ENCODE results near the gene FGD1.

DNA sequence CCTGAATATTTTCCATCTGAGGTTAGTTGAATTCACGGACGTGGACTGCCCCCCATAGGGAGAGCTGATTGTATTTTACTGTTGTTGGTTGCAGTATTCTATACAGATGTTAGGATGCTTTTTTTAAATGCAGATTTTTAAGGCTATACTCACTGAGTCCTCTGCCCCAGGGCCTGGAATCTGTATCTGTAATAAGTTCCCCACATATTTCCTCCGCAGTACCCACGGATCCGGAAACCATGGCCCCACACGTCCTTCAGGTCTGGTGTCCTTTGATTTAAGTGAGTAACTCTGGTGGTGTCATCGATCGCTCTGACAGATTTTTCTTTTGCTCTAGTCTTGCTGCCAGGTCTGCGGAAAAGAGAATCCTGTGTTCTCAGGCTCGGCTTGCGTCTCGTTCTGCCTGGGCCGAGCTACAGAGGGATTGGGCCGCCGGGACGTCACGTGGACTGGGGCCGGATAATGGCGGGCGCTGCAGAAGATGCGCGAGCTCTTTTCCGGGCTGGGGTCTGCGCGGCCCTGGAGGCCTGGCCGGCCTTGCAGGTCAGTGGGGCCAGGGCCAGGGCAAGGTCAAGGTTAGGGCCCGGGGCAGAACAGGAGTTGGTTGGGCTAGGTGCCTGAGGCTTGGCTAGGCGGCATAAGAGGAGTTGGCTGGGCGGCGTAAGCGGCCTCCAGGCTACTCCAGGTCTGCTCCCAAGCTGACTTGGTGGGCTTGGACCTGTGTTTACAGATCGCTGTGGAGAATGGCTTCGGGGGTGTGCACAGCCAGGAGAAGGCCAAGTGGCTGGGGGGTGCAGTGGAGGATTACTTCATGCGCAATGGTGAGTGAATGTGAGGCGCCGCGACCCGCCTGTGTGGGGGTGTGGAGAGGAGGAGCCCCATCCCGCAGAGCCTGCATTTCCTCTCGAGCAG lies 55.8 kb downstream of the FGD1 start, which contains the start of gene TSR2:
- TF ChIP-seq, protein P1, sequence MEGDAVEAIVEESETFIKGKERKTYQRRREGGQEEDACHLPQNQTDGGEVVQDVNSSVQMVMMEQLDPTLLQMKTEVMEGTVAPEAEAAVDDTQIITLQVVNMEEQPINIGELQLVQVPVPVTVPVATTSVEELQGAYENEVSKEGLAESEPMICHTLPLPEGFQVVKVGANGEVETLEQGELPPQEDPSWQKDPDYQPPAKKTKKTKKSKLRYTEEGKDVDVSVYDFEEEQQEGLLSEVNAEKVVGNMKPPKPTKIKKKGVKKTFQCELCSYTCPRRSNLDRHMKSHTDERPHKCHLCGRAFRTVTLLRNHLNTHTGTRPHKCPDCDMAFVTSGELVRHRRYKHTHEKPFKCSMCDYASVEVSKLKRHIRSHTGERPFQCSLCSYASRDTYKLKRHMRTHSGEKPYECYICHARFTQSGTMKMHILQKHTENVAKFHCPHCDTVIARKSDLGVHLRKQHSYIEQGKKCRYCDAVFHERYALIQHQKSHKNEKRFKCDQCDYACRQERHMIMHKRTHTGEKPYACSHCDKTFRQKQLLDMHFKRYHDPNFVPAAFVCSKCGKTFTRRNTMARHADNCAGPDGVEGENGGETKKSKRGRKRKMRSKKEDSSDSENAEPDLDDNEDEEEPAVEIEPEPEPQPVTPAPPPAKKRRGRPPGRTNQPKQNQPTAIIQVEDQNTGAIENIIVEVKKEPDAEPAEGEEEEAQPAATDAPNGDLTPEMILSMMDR (conservative IDR thresholded peaks at IDR 0.05), result peak; percentile 23; the same call in 1 of the 2 replicates
- TF ChIP-seq EZH2 (IDR thresholded peaks at IDR 0.05; ENCODE audit: low read depth), result no peak
